K562 (cell line): Measurements from ENCODE around the gene INPP4B. TPM values are rescaled to one million over a fixed set of nuclear protein-coding genes. Genes with fewer than 3 reads are reported as not detected.

ENCODE experiments used
- ATAC-seq: fragments of 200-7000 bp; cut with Tn5 transposase; 3 replicates; pipeline ENCODE4 v1.9.1; 2020; ENCODE audit warnings: moderate library complexity
- BruUV-seq: library from RNA; stranded (reverse); fragments of 400-500 nt; replicated peaks from 2 replicates; lab custom pipeline; 2021; lab: Mats Ljungman, UMichigan
- CTCF ChIA-PET: fragments of 300-600 bp; formaldehyde crosslinking; extraction: SDS; loops from one replicate; lab custom pipeline; 2021; ENCODE audit warnings: low intra/inter-chr PET ratio; lab: Yijun Ruan, JAX
- POLR2A ChIA-PET: fragments of 300-600, 350-650 bp; sonication (Branson Sonifier 250); formaldehyde crosslinking; extraction: SDS; loops from one replicate; lab custom pipeline; 2021; ENCODE audit warnings: antibody characterized with exemption, inconsistent platforms; lab: Yijun Ruan, JAX
- DNase-seq, 4 experiments: peaks; one replicate each; pipeline versions ENCODE4 v3.0.0 to v3.0.0-alpha.2; 2011 to 2018; ENCODE audit warnings: low spot score in 3 of 4, mixed read lengths in 3 of 4; ENCODE audit errors: extremely low read depth in 1 of 4
- FAIRE-seq: peaks from 2 replicates; lab custom pipeline; 2011; peaks lifted over from hg19 to GRCh38; lab: Jason Lieb, UNC
- H2AFZ ChIP-seq: 2 replicates; pipeline ENCODE4 v1.6.0; 2011; ENCODE audit warnings: low read depth, low read length, control low read depth, inconsistent platforms
- H3K27ac ChIP-seq: fragments of 200-600 bp; 3 replicates; pipeline ENCODE4 v1.8.0; 2011; ENCODE audit warnings: low read depth, mild to moderate bottlenecking, control low read depth, inconsistent platforms, low read length, moderate library complexity, mixed read lengths; ENCODE audit errors: extremely low read depth
- H3K27me3 ChIP-seq, 2 experiments: fragments of 300-600 bp in 1 of 2; 2 replicates in 1 of 2; 3 replicates in 1 of 2; pipeline versions ENCODE4 v1.6.0 to v1.8.0; 2011; ENCODE audit warnings: inconsistent platforms in 2 of 2, low read length in 2 of 2, mild to moderate bottlenecking in 1 of 2, mixed read lengths in 1 of 2, moderate library complexity in 1 of 2; ENCODE audit not compliant: control insufficient read depth in 2 of 2, insufficient read depth in 2 of 2
- H3K36me3 ChIP-seq: fragments of 300-600 bp; 3 replicates; pipeline ENCODE4 v1.8.0; 2011; ENCODE audit warnings: mild to moderate bottlenecking, low read length, inconsistent platforms; ENCODE audit not compliant: control insufficient read depth, insufficient read depth
- H3K4me1 ChIP-seq, 2 experiments: fragments of 200-600 bp in 1 of 2; replicated peaks in 1 of 2; 2 replicates in 1 of 2; 3 replicates in 1 of 2; pipeline versions ENCODE4 v1.5.1 to v1.8.0; 2011; ENCODE audit warnings: inconsistent platforms in 2 of 2, low read length in 2 of 2, mild to moderate bottlenecking in 1 of 2, mixed read lengths in 1 of 2, moderate library complexity in 1 of 2; ENCODE audit not compliant: control insufficient read depth in 2 of 2, insufficient read depth in 2 of 2
- H3K4me2 ChIP-seq: 2 replicates; pipeline ENCODE4 v1.6.1; 2011; ENCODE audit warnings: low read length, control low read depth, inconsistent platforms, mixed read lengths; ENCODE audit not compliant: insufficient read depth
- H3K4me3 ChIP-seq: fragments of 200-600 bp; sonication (generic), shearing (Covaris generic); 2 replicates; pipeline ENCODE4 v1.5.1; 2016; ENCODE audit warnings: control low read depth, inconsistent platforms
- H3K79me2 ChIP-seq: fragments of 200-600 bp; 3 replicates; pipeline ENCODE4 v1.8.0; 2011; ENCODE audit warnings: low read length, inconsistent platforms; ENCODE audit not compliant: control insufficient read depth, insufficient read depth
- H3K9ac ChIP-seq, 2 experiments: 2 replicates each; pipeline versions ENCODE4 v1.6.0 to v1.6.1; 2011; ENCODE audit warnings: low read depth in 2 of 2, low read length in 2 of 2, control low read depth in 1 of 2, inconsistent platforms in 1 of 2, mild to moderate bottlenecking in 1 of 2, mixed read lengths in 1 of 2; ENCODE audit not compliant: insufficient read depth in 1 of 2
- H3K9me1 ChIP-seq: one replicate; pipeline ENCODE4 v1.6.0; 2011; ENCODE audit warnings: inconsistent platforms, mild to moderate bottlenecking, low read length, moderate library complexity; ENCODE audit not compliant: control insufficient read depth, insufficient read depth
- H3K9me3 ChIP-seq: replicated peaks from 2 replicates; pipeline ENCODE4 v1.5.1; 2011; ENCODE audit warnings: low read depth, low read length, inconsistent platforms; ENCODE audit not compliant: control insufficient read depth, insufficient read depth
- H4K20me1 ChIP-seq: replicated peaks from 2 replicates; pipeline ENCODE4 v1.6.1; 2011; ENCODE audit warnings: low read length, inconsistent platforms, mixed read lengths; ENCODE audit not compliant: control insufficient read depth, insufficient read depth
- CHD1 ChIP-seq: fragments of 200-600 bp; sonication (generic); IDR thresholded peaks from one replicate; pipeline ENCODE4 v1.6.1; 2012; ENCODE audit warnings: mild to moderate bottlenecking, moderate library complexity, low read length, inconsistent platforms
- CHD4 ChIP-seq: fragments of 200-600 bp; sonication (generic); IDR thresholded peaks from 3 replicates; pipeline ENCODE4 v1.6.1; 2012; ENCODE audit warnings: low read depth, mild to moderate bottlenecking, mixed read lengths, low read length, inconsistent platforms; ENCODE audit not compliant: insufficient read depth, insufficient replicate concordance, poor library complexity, severe bottlenecking
- DLX4 ChIP-seq: fragments of 250-450 bp; sonication (Bioruptor Pico); IDR thresholded peaks from 2 replicates; pipeline ENCODE4 v1.6.1; 2021; ENCODE audit warnings: mild to moderate bottlenecking
- MAFK ChIP-seq: IDR thresholded peaks from 2 replicates; pipeline ENCODE4 v1.6.1; 2011; ENCODE audit warnings: low read length, improper control_type of control experiment
- MYBL2 ChIP-seq, 2 experiments: fragments of 450-650 bp in 1 of 2; sonication (generic) in 1 of 2; formaldehyde crosslinking in 1 of 2; IDR thresholded peaks; 2 replicates each; pipeline versions ENCODE4 v1.6.1 to v1.8.1; 2017 to 2022; ENCODE audit warnings: borderline replicate concordance in 1 of 2, inconsistent platforms in 1 of 2, low read depth in 1 of 2, mild to moderate bottlenecking in 1 of 2, missing genetic modification reagents in 1 of 2, moderate library complexity in 1 of 2
- NCOA6 ChIP-seq: fragments of 450-650 bp; IDR thresholded peaks from 2 replicates; pipeline ENCODE4 v1.6.1; 2017; ENCODE audit warnings: mild to moderate bottlenecking
- NRF1 ChIP-seq, 2 experiments: fragments of 450-650 bp; IDR thresholded peaks in 1 of 2; conservative IDR thresholded peaks in 1 of 2; 2 replicates each; pipeline ENCODE4 v1.6.1; 2014; ENCODE audit warnings: mild to moderate bottlenecking in 2 of 2
- PTBP1 ChIP-seq: fragments of 200-400 bp; formaldehyde crosslinking; IDR thresholded peaks from 2 replicates; pipeline ENCODE4 v1.6.1; 2017; ENCODE audit warnings: low read depth, low read length
- SLC30A9 ChIP-seq: fragments of 250-450 bp; sonication (Bioruptor Pico); IDR thresholded peaks from 2 replicates; pipeline ENCODE4 v1.8.0; 2022; ENCODE audit warnings: mild to moderate bottlenecking, moderate library complexity
- TAF1 ChIP-seq: IDR thresholded peaks from 2 replicates; pipeline ENCODE4 v1.6.1; 2011; ENCODE audit warnings: mild to moderate bottlenecking, low read length, moderate library complexity; ENCODE audit not compliant: insufficient read depth, control insufficient read depth, severe bottlenecking; ENCODE audit errors: extremely low read depth
- TCFL5 ChIP-seq: fragments of 250-450 bp; sonication (Bioruptor Pico); conservative IDR thresholded peaks from 2 replicates; pipeline ENCODE4 v1.6.1; 2021; ENCODE audit warnings: mild to moderate bottlenecking, moderate library complexity, matching md5 sums
- ZEB2 ChIP-seq: fragments of 450-650 bp; IDR thresholded peaks from 2 replicates; pipeline ENCODE4 v1.6.1; 2016
- ZNF431 ChIP-seq: sonication (generic); formaldehyde crosslinking; IDR thresholded peaks from 2 replicates; pipeline ENCODE4 v1.8.0; 2022; ENCODE audit warnings: mild to moderate bottlenecking, missing genetic modification reagents
- ZNF717 ChIP-seq: fragments of 250-450 bp; sonication (Bioruptor Pico); IDR thresholded peaks from 2 replicates; pipeline ENCODE4 v1.5.0; 2021
- ZNF785 ChIP-seq: fragments of 250-450 bp; sonication (Bioruptor Pico); IDR thresholded peaks from 2 replicates; pipeline ENCODE4 v1.4.0; 2020; ENCODE audit warnings: mild to moderate bottlenecking
- WGBS: fragments of 100-300 bp; shearing (Covaris generic); methylation state at CpG from one replicate; pipeline ENCODE4 v1.1.6; 2016; ENCODE audit warnings: low coverage, mixed read lengths; ENCODE audit not compliant: insufficient coverage; ENCODE audit errors: missing lambda C conversion rate; 5-methylcytosine and 5-hydroxymethylcytosine counted together
- in situ Hi-C: fragments of 300-500 bp; cut with MboI; formaldehyde crosslinking; loops from 4 replicates; pipeline ENCODE4 v1.15.0; 2018; ENCODE audit warnings: inconsistent platforms, mixed read lengths
- intact Hi-C: fragments of 100-400 bp; cut with micrococcal nuclease; formaldehyde crosslinking; loops from 2 replicates; pipeline ENCODE4 v1.14.2; 2022
- polyA plus RNA-seq, 8 experiments: library from polyadenylated mRNA; depleted of rRNA in 4 of 8; stranded (reverse) in 5 of 8; unstranded in 3 of 8; fragments of >200 nt; fragmentation: Nextera tagmentation in 2 of 8; fragmentation: Illumina TruSeq in 1 of 8; extraction: Ambion mirVana in 2 of 8; extraction: Trizol in 1 of 8; gene quantifications; 2 replicates each; pipeline versions ENCODE4 v1.2.1 to v1.2.3, GENCODE V29; 2011 to 2014; ENCODE audit warnings: inconsistent platforms in 1 of 8, missing spikeins in 1 of 8
- total RNA-seq, 7 experiments: library from RNA; depleted of rRNA in 6 of 7; stranded (reverse); fragments of >200 nt in 6 of 7; fragmentation: Illumina TruSeq in 2 of 7; extraction: Trizol in 2 of 7; gene quantifications; 2 replicates each; pipeline versions ENCODE4 v1.2.1 to v1.2.3, GENCODE V29; 2011 to 2021; ENCODE audit warnings: low replicate concordance in 1 of 7
- TF ChIP-seq, protein P1 (sequence below): sonication (generic); formaldehyde crosslinking; IDR thresholded peaks from 2 replicates; pipeline ENCODE4 v1.8.1; 2022; ENCODE audit warnings: missing genetic modification reagents

INPP4B gene
- total and polyA plus RNA-seq, 9 of the 15 experiments (the other 6 are each of a cell fraction or from before 2014, with no cell fraction given): 0.04 to 0.11 TPM; not detected in 7

DNA sequence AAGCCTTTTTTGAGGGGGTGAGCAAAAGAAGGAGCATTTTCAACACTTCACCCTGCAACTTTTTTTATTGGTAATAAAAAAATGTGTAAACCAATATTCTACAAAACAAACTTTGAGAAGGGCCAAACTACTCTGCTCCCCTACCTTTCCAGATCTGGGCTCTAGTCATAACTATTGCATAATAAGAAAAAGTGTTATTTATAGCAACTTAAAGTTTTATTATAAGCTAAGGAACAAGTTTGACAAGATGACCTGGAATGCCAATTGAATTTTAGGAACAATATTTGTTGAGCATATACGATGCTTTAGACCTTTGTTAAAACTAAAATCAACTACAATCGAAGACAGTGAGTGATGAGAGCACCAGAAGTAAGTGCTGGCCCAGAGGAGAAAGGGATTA lies 800.1 kb downstream of the INPP4B start:
- FAIRE-seq: no peak
- CTCF ChIA-PET: no interaction called here

DNA sequence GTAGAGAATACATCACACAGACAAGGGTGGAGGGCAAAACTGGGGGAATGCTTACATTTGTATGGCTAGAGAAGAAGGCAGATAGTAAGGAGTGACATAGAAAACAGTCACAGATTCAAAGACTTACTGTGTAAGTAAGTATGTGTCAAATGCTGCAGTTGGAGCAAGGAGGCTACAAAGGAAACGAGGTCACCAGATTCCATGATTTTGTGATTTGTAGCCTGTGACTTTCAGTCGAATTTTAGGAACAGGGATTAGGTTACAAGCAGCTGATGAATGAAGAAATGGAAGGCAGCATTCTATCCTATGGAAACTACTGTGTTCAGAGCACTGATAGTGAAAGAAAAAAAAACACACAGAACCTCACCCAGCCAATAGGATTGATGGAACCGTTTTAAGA lies 801.8 kb downstream of the INPP4B start:
- in situ Hi-C loops (no loop called here), intact Hi-C loops (no loop called here)
- FAIRE-seq (no peak), DNase-seq (no peak), ATAC-seq (no peak)
- CTCF ChIA-PET: no interaction called here
- no peaks in the 10 kb centered on the region for H3K9me1 ChIP-seq
- H2AFZ ChIP-seq: no peak overlapping the region
- H3K79me2 ChIP-seq: no peaks in the 10 kb centered on the region
- no peaks in the 10 kb centered on the region for H3K36me3 ChIP-seq
- H3K9ac ChIP-seq: no peak overlapping the region
- WGBS: 0% methylated on average over 3 of the region's 3 CpGs
- H3K4me1 ChIP-seq: no peaks in the 10 kb centered on the region
- H3K27ac ChIP-seq: no peak overlapping the region
- H3K4me2 ChIP-seq: no peak overlapping the region
- no peak overlapping the region for H3K4me3 ChIP-seq
- no peaks in the 10 kb centered on the region for H3K27me3 ChIP-seq
- no peaks in the 10 kb centered on the region; the same call in none of the 2 replicates for H3K9me3 ChIP-seq
- H4K20me1 ChIP-seq: no peaks in the 10 kb centered on the region
- POLR2A ChIA-PET: interaction anchor here (0.5 kb wide), 1 partner anchor 8 kb away, joined by 3 read pairs; no protein-coding TSS in a partner anchor
- no TSS peak for BruUV-seq
- TF ChIP-seq ZNF785 (CRISPR knock-in tag): no peak
- no peak for TF ChIP-seq MAFK
- TF ChIP-seq, protein P1, sequence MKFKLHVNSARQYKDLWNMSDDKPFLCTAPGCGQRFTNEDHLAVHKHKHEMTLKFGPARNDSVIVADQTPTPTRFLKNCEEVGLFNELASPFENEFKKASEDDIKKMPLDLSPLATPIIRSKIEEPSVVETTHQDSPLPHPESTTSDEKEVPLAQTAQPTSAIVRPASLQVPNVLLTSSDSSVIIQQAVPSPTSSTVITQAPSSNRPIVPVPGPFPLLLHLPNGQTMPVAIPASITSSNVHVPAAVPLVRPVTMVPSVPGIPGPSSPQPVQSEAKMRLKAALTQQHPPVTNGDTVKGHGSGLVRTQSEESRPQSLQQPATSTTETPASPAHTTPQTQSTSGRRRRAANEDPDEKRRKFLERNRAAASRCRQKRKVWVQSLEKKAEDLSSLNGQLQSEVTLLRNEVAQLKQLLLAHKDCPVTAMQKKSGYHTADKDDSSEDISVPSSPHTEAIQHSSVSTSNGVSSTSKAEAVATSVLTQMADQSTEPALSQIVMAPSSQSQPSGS (CRISPR knock-in tag): no peak
- TF ChIP-seq PTBP1: no peak
- no peak for TF ChIP-seq CHD4
- TF ChIP-seq ZEB2: no peak
- no peak for TF ChIP-seq TCFL5 (CRISPR knock-in tag)
- no peak for TF ChIP-seq DLX4 (CRISPR knock-in tag)
- TF ChIP-seq MYBL2 (IDR thresholded peaks at IDR 0.05; ENCODE audit: low read depth): no peak
- TF ChIP-seq MYBL2 (CRISPR knock-in tag; IDR thresholded peaks at IDR 0.05; ENCODE audit: borderline replicate concordance): no peak
- TF ChIP-seq TAF1: no peak
- TF ChIP-seq ZNF431 (CRISPR knock-in tag): no peak
- TF ChIP-seq SLC30A9: no peak
- no peak for TF ChIP-seq NRF1 (conservative IDR thresholded peaks at IDR 0.05 in 1 of 2, IDR thresholded peaks at IDR 0.05 in 1 of 2)
- TF ChIP-seq NCOA6: no peak
- no peak for TF ChIP-seq CHD1

More for the DNA sequence above, 800.1 kb downstream of the INPP4B start:
- Histone ChIP-seq H3K4me2 (no peak overlapping the region), H3K9me3 (no peaks in the 10 kb centered on the region; the same call in 1 of the 2 replicates), H3K36me3 (no peaks in the 10 kb centered on the region), H3K4me3 (no peak overlapping the region), H2AFZ (no peak overlapping the region), H4K20me1 (no peaks in the 10 kb centered on the region), H3K9ac (no peak overlapping the region)
- ATAC-seq (no peak), DNase-seq (no peak)
- in situ Hi-C loops: no loop called here
- BruUV-seq: no TSS peak
- TF ChIP-seq ZNF717 (CRISPR knock-in tag): no peak
- TF ChIP-seq, all 486 proteins: peak for 0
- POLR2A ChIA-PET: no interaction called here
- H3K27ac ChIP-seq: no peak overlapping the region
- H3K4me1 ChIP-seq: no peaks in the 10 kb centered on the region
- no peaks in the 10 kb centered on the region for H3K27me3 ChIP-seq
- H3K79me2 ChIP-seq: no peaks in the 10 kb centered on the region
- intact Hi-C loops: no loop called here
- no peaks in the 10 kb centered on the region for H3K9me1 ChIP-seq
- 7% methylated on average over 2 of the region's 2 CpGs for WGBS
